ENCODE results near the gene TMEM236.

Gene TMEM236

GRCh38 chr10:17731331-17732020 lies 20.5 kb upstream of the TMEM236 start:
- H3K4me3 ChIP-seq (ENCODE audit: control insufficient read depth, low read depth, low read length): no peak overlapping the region
- no peak for TF ChIP-seq CTCF (conservative IDR thresholded peaks at IDR 0.05; ENCODE audit: control insufficient read depth, insufficient read depth, low read depth, low read length)
- no peak for DNase-seq (ENCODE audit: low read depth)

- no peak overlapping the region for H3K4me3 ChIP-seq (ENCODE audit: control insufficient read depth, low read depth, low read length)
- DNase-seq (ENCODE audit: low read depth): no peak
- no peak for TF ChIP-seq CTCF (conservative IDR thresholded peaks at IDR 0.05; ENCODE audit: control insufficient read depth, insufficient read depth, low read depth, low read length)
Observed at GRCh38 chr10:17733620-17734019, 18.4 kb upstream of the TMEM236 start.

- no peak for DNase-seq (ENCODE audit: low read depth)
- H3K4me3 ChIP-seq (ENCODE audit: control insufficient read depth, low read depth, low read length): no peak overlapping the region
- TF ChIP-seq CTCF (conservative IDR thresholded peaks at IDR 0.05; ENCODE audit: control insufficient read depth, insufficient read depth, low read depth, low read length): no peak
Observed at GRCh38 chr10:17734432-17735080, 17.4 kb upstream of the TMEM236 start.

GRCh38 chr10:17735166-17735941 lies 16.6 kb upstream of the TMEM236 start:
- TF ChIP-seq CTCF (conservative IDR thresholded peaks at IDR 0.05; ENCODE audit: control insufficient read depth, insufficient read depth, low read depth, low read length): no peak
- H3K4me3 ChIP-seq (ENCODE audit: control insufficient read depth, low read depth, low read length): no peak overlapping the region
- DNase-seq (ENCODE audit: low read depth): no peak

GRCh38 chr10:17736223-17736622 lies 15.8 kb upstream of the TMEM236 start:
- no peak for DNase-seq (ENCODE audit: low read depth)
- TF ChIP-seq CTCF (conservative IDR thresholded peaks at IDR 0.05; ENCODE audit: control insufficient read depth, insufficient read depth, low read depth, low read length): no peak
- no peak overlapping the region for H3K4me3 ChIP-seq (ENCODE audit: control insufficient read depth, low read depth, low read length)

- peak; percentile 63 for DNase-seq (ENCODE audit: low read depth)
- no peak overlapping the region for H3K4me3 ChIP-seq (ENCODE audit: control insufficient read depth, low read depth, low read length)
- TF ChIP-seq CTCF (conservative IDR thresholded peaks at IDR 0.05; ENCODE audit: control insufficient read depth, insufficient read depth, low read depth, low read length): peak; percentile 62
Observed at GRCh38 chr10:17737027-17737965, 14.7 kb upstream of the TMEM236 start.
